Measurements from ENCODE around the gene BTBD9. TPM values are rescaled to one million over a fixed set of nuclear protein-coding genes. Genes with fewer than 3 reads are reported as not detected.

BTBD9 gene
- polyA plus RNA-seq, 1 donor = 7.8 TPM

DNA sequence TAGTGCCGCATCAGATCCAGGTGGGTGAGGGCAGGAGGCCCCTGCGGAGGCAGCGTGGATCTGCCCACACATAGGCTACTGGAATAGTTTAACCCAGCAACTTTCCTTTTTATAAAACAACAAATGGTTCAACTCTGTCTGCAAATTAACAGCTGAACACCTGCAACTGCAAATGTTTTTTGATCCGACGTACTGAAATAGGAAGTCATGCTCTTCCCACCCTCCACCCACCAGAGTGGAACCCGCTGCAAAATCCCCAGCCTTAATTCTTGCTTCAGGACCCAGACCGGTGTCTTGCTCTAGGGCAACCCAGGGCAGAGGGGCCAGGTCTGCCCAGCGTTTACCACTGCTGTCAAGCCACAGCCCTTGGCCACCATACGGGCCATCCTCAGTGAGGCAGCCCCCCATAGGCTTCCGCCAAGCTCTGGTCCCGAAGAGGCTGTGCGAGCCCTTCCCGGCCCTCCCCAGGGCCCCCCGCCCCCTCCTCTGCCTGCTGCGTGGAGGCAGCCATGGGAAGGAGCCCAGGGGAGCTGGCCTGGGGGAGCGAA, 485.9 kb downstream of the BTBD9 start:
- no peak overlapping the region for H3K27ac ChIP-seq (ENCODE audit: low read length)
- DNase-seq = no peak
- H3K4me3 ChIP-seq (ENCODE audit: low read length) = no peak overlapping the region
- WGBS (ENCODE audit: insufficient coverage, low lambda C conversion rate) = no CpG with 5 or more reads among the region's 16 CpGs
- no peaks in the 10 kb centered on the region for H3K9me3 ChIP-seq (ENCODE audit: control insufficient read depth, low read depth, low read length)
- H3K36me3 ChIP-seq (ENCODE audit: control insufficient read depth, insufficient read depth, low read length) = peaks cover 21% of the 10 kb centered on the region
- no peaks in the 10 kb centered on the region for H3K27me3 ChIP-seq (ENCODE audit: control insufficient read depth, insufficient read depth, low read length)
- H3K4me1 ChIP-seq (ENCODE audit: control insufficient read depth, insufficient read depth, low read length) = peaks cover 11% of the 10 kb centered on the region

DNA sequence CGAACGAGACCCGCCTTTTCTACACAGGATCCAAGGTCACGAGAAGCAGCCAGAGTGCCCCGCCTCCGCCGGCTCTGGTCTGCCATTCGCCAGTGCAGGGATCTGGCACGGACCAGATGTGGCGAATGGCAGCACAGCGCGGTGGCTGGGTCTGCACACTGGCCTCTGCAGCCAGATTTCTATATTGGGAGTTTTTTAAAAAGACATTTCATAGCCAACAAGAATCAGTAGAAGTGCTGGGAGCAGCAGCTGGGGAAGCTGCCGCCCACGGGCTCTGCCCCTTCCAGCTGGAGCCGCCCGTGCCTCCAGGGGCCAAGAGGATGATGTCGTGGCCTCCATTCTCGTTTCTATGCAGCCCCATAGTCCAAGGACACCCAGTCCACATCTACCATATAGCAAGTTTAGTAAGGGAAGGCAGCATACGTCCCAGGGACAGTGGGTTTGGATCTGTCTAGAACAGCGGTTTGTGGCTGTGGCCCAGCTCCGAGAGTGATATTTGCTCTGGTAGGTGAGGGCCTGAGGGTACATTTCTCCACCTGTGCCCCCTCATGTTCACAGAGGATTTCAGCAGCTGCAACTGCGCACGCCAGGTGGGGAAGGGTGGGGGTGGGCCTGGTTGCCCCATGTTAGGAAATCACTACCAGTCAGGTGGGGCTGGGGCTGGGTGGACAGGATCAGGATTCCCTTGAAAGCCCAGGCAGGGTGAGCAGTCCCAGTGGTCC, 486.5 kb downstream of the BTBD9 start:
- no CpG with 5 or more reads among the region's 23 CpGs for WGBS (ENCODE audit: insufficient coverage, low lambda C conversion rate)
- Histone ChIP-seq H3K4me3 (ENCODE audit: low read length) (no peak overlapping the region), H3K4me1 (ENCODE audit: control insufficient read depth, insufficient read depth, low read length) (peaks cover 11% of the 10 kb centered on the region), H3K27ac (ENCODE audit: low read length) (no peak overlapping the region), H3K36me3 (ENCODE audit: control insufficient read depth, insufficient read depth, low read length) (peaks cover 21% of the 10 kb centered on the region), H3K9me3 (ENCODE audit: control insufficient read depth, low read depth, low read length) (no peaks in the 10 kb centered on the region), H3K27me3 (ENCODE audit: control insufficient read depth, insufficient read depth, low read length) (no peaks in the 10 kb centered on the region)
- DNase-seq = no peak

DNA sequence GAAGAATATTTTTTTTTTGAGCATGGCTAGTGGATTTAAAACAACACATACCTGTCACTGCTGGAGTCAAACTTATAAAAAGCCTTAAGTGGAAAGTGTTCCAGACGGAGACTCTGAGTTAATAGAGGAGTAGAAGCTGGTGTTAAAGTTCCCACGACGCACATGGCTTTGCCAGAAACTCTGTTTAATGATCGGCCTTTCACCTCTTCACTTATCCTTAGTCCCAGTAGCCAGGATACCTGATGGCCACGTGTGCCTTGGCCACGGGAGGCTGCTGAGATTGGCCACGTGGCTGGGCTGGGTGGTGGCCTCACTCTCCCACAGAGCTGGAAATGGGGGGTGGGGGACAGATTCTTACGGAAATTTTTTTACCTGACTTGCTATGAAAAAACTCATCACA, 487.1 kb downstream of the BTBD9 start:
- Histone ChIP-seq H3K27ac (ENCODE audit: low read length) (no peak overlapping the region), H3K9me3 (ENCODE audit: control insufficient read depth, low read depth, low read length) (no peaks in the 10 kb centered on the region), H3K4me3 (ENCODE audit: low read length) (no peak overlapping the region), H3K4me1 (ENCODE audit: control insufficient read depth, insufficient read depth, low read length) (peaks cover 11% of the 10 kb centered on the region), H3K27me3 (ENCODE audit: control insufficient read depth, insufficient read depth, low read length) (no peaks in the 10 kb centered on the region), H3K36me3 (ENCODE audit: control insufficient read depth, insufficient read depth, low read length) (peaks cover 21% of the 10 kb centered on the region)
- no CpG with 5 or more reads among the region's 8 CpGs for WGBS (ENCODE audit: insufficient coverage, low lambda C conversion rate)
- DNase-seq = no peak

DNA sequence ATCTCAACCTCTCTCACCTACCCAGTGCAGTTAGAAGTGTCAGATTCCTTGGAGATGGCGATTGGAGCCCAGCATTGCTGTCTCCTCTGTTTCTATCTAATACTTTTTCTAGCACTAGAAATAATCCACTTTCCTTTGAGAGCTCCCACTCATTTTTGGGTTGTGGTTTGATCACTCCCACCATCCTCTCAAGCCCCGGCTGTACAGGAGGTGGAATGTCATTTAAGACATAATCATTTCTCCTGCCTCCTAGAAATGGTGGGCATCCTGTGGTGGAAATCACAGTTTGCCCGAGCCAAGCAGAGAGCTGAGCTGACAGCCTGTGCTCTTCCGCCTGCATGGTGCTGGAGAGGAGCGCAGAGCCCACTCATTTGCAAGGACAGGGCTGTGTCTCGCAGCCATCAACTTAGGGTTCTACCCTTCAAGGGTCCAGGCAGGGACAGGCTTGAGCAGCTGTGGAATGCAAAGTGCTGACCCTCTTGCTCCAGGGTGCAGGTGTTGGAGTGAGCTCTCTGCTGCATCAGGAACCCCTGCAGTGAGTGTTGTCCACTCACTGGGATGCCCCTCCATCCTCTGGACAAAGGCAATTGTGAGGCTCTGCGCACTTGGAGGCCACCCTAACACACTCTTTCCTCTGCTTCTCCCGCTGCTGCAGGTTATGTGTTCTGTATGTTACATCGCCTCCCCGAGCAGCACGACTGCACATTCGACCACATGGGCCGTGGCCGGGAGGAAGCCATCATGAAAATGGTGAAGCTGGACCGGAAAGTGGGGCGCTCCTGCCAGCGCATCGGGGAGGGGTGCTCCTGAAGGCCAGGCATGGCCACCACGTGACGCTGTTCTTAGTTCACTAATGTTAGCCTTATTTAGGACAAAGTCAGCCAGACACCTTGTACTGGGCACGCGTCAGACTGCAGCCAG, 487.9 kb downstream of the BTBD9 start:
- Histone ChIP-seq H3K9me3 (ENCODE audit: control insufficient read depth, low read depth, low read length) (no peaks in the 10 kb centered on the region), H3K4me3 (ENCODE audit: low read length) (no peak overlapping the region), H3K4me1 (ENCODE audit: control insufficient read depth, insufficient read depth, low read length) (peaks cover 11% of the 10 kb centered on the region), H3K36me3 (ENCODE audit: control insufficient read depth, insufficient read depth, low read length) (peaks cover 21% of the 10 kb centered on the region), H3K27ac (ENCODE audit: low read length) (no peak overlapping the region), H3K27me3 (ENCODE audit: control insufficient read depth, insufficient read depth, low read length) (no peaks in the 10 kb centered on the region)
- WGBS (ENCODE audit: insufficient coverage, low lambda C conversion rate) = no CpG with 5 or more reads among the region's 22 CpGs
- no peak for DNase-seq

DNA sequence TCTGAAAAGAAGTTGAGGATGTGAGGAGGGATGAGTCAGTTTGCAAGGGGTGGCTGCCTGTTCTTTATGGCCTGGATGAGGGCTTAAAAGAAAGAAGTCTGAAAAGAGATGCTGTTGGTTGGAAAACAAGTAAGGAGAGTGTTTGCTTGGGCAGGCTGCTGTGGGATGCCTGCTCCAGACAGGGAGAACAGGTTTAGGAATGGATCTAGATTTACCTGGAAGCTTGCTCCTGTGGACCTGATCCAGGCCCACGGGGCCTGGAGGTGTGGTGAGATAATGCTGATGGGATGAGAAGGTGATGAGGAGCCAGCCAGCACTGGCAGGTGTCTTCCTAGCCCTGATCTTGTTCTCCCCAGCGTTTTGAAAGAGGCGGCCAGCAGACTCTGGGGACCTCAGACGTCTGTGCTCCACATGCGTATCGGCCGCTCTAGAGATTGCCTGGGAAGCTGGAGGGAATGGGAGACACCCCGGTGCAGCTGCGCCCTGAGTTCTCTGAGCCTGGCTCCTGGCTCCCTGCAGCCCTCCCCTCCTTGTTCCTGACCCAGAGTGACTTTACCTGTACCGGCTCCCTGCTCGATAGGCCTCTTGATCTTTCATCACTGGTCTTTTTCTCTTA, 488.9 kb downstream of the BTBD9 start:
- Histone ChIP-seq H3K9me3 (ENCODE audit: control insufficient read depth, low read depth, low read length) (no peaks in the 10 kb centered on the region), H3K4me3 (ENCODE audit: low read length) (no peak overlapping the region), H3K27me3 (ENCODE audit: control insufficient read depth, insufficient read depth, low read length) (no peaks in the 10 kb centered on the region), H3K27ac (ENCODE audit: low read length) (no peak overlapping the region), H3K4me1 (ENCODE audit: control insufficient read depth, insufficient read depth, low read length) (peaks cover 11% of the 10 kb centered on the region), H3K36me3 (ENCODE audit: control insufficient read depth, insufficient read depth, low read length) (peaks cover 21% of the 10 kb centered on the region)
- 92% methylated on average over 2 of the region's 11 CpGs for WGBS (ENCODE audit: insufficient coverage, low lambda C conversion rate)
- no peak for DNase-seq

DNA sequence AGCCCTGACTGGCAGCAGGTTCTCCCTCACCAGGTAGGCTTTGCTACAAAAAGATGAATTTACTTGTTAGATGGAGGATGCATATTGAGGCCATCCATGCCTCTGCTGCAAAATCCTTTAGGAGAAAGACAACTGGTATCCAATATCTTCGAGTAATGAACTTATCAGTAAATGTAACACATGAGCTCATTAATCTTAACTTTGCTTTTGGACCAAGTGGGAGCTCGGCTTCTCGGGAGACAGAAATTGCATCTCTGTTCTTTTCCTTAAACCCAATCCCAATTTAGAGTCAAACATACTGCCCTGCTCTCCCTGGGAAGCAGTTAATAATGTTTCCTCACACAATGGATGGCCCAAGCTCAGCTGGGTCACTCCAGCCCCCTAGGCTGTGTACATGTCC, 489.7 kb downstream of the BTBD9 start:
- peaks cover 21% of the 10 kb centered on the region for H3K36me3 ChIP-seq (ENCODE audit: control insufficient read depth, insufficient read depth, low read length)
- WGBS (ENCODE audit: insufficient coverage, low lambda C conversion rate) = 100% methylated on average over 2 of the region's 3 CpGs
- DNase-seq = no peak
- H3K9me3 ChIP-seq (ENCODE audit: control insufficient read depth, low read depth, low read length) = no peaks in the 10 kb centered on the region
- no peak overlapping the region for H3K27ac ChIP-seq (ENCODE audit: low read length)
- no peaks in the 10 kb centered on the region for H3K27me3 ChIP-seq (ENCODE audit: control insufficient read depth, insufficient read depth, low read length)
- no peak overlapping the region for H3K4me3 ChIP-seq (ENCODE audit: low read length)
- H3K4me1 ChIP-seq (ENCODE audit: control insufficient read depth, insufficient read depth, low read length) = peaks cover 7% of the 10 kb centered on the region

DNA sequence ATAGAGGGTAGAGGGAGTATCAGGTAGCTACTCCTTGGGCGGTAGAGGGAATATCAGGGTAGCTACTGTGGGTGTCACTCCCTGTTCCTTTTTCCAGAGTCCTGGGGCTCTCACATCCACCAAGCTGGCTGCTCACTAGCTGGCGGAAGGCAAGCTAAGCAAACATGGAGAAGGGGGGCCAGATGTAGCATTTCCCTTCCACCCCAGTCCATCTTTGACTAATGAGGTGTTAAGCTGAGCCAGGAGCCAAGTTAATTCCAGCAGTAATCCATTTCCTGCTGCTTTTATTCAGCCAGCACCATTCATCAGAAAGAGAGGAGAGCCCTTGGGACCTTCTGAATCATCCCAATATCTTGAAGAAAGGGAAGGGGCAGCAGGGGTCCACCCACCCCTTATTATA, 490.2 kb downstream of the BTBD9 start:
- Histone ChIP-seq H3K36me3 (ENCODE audit: control insufficient read depth, insufficient read depth, low read length) (peaks cover 16% of the 10 kb centered on the region), H3K27me3 (ENCODE audit: control insufficient read depth, insufficient read depth, low read length) (no peaks in the 10 kb centered on the region), H3K9me3 (ENCODE audit: control insufficient read depth, low read depth, low read length) (no peaks in the 10 kb centered on the region), H3K4me3 (ENCODE audit: low read length) (no peak overlapping the region), H3K4me1 (ENCODE audit: control insufficient read depth, insufficient read depth, low read length) (peaks cover 2% of the 10 kb centered on the region), H3K27ac (ENCODE audit: low read length) (no peak overlapping the region)
- no peak for DNase-seq
- no CpG with 5 or more reads among the region's 2 CpGs for WGBS (ENCODE audit: insufficient coverage, low lambda C conversion rate)

DNA sequence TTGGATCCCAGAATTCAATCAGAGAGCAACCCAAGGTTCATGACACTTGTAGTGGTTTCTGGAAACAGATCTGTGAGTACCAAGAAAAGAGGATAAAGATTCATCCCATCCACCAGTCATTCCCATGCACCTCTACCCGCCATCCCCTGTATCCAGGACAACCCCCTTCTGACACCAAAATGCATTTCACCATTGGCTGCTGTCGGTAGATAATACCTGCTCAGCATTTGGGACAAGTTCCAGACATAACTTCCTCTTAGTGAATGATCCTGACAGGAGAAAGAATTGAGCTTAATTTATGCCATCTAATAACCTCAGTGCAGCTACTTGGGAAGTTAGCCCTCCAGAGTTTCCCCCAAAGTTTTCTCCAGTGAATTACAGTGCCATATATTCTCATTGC, 491.1 kb downstream of the BTBD9 start:
- no peak for DNase-seq
- no peak overlapping the region for H3K27ac ChIP-seq (ENCODE audit: low read length)
- no peaks in the 10 kb centered on the region for H3K4me1 ChIP-seq (ENCODE audit: control insufficient read depth, insufficient read depth, low read length)
- no peaks in the 10 kb centered on the region for H3K27me3 ChIP-seq (ENCODE audit: control insufficient read depth, insufficient read depth, low read length)
- no peak overlapping the region for H3K4me3 ChIP-seq (ENCODE audit: low read length)
- WGBS (ENCODE audit: insufficient coverage, low lambda C conversion rate) = no CpG with 5 or more reads among the region's 2 CpGs
- no peaks in the 10 kb centered on the region for H3K9me3 ChIP-seq (ENCODE audit: control insufficient read depth, low read depth, low read length)
- peaks cover 12% of the 10 kb centered on the region for H3K36me3 ChIP-seq (ENCODE audit: control insufficient read depth, insufficient read depth, low read length)

DNA sequence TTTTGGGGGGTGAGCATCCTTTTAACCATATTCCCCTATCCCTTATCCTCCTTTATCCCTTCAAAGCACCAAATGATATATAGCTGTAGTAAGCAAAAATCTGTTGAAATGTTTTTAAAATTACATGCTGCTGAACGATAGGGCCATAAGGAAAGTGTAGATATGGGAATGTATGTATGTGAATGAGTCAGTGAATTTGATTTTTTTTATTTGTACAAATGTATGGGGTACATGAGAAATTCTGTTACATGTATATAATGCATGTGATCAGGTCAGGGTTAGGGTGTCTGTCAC, 493.0 kb downstream of the BTBD9 start:
- Histone ChIP-seq H3K4me3 (ENCODE audit: low read length) (no peak overlapping the region), H3K27me3 (ENCODE audit: control insufficient read depth, insufficient read depth, low read length) (no peaks in the 10 kb centered on the region), H3K27ac (ENCODE audit: low read length) (no peak overlapping the region), H3K36me3 (ENCODE audit: control insufficient read depth, insufficient read depth, low read length) (peaks cover 5% of the 10 kb centered on the region), H3K4me1 (ENCODE audit: control insufficient read depth, insufficient read depth, low read length) (no peaks in the 10 kb centered on the region), H3K9me3 (ENCODE audit: control insufficient read depth, low read depth, low read length) (no peaks in the 10 kb centered on the region)
- WGBS (ENCODE audit: insufficient coverage, low lambda C conversion rate) = no CpG with 5 or more reads among the region's 1 CpG
- DNase-seq = no peak

DNA sequence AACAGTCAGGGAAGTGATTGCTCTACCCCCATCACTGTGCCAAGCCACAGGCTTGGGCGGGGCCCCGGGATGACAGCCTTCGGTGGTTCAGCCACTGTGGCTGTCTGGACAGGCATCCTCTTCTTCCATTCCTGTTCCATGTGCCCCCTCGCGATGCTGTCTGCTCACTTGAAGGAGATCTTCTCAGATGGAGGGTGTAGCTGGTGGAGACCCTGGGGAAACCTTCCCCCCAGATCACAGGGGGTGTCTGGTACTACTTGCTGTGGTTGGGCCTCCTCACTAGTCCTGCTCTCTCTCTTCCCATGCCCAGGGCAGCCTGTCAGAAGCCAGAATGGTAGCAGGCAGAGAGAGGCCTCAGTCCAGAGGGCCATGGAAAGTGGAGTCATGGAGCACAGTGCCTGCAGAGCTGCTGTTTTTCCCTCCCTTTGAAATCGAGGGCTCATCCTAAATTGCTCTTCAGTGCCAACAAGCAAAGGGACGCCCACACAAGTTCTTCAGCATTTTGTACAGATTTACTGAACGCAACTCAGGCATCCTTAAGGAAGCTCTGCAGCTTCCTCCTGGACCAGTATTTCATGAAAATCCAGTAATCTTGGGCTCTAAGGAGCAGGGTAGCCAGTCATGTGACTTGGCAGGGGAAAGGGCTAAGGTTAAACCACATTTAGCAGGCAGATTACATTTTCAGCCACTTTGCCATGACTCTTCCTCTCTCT, 493.6 kb downstream of the BTBD9 start:
- Histone ChIP-seq H3K27me3 (ENCODE audit: control insufficient read depth, insufficient read depth, low read length) (no peaks in the 10 kb centered on the region), H3K36me3 (ENCODE audit: control insufficient read depth, insufficient read depth, low read length) (peaks cover 5% of the 10 kb centered on the region), H3K27ac (ENCODE audit: low read length) (no peak overlapping the region), H3K4me3 (ENCODE audit: low read length) (no peak overlapping the region), H3K4me1 (ENCODE audit: control insufficient read depth, insufficient read depth, low read length) (no peaks in the 10 kb centered on the region), H3K9me3 (ENCODE audit: control insufficient read depth, low read depth, low read length) (no peaks in the 10 kb centered on the region)
- no CpG with 5 or more reads among the region's 8 CpGs for WGBS (ENCODE audit: insufficient coverage, low lambda C conversion rate)
- no peak for DNase-seq
